Endodermal cell (in vitro differentiated cells): Measurements from ENCODE around the gene EPHX1. TPM values are rescaled to one million over a fixed set of nuclear protein-coding genes. Genes with fewer than 3 reads are reported as not detected.

Experiments
- DNase-seq: peaks from one replicate; pipeline ENCODE4 v3.0.0-alpha.2; 2017
- H3K27ac ChIP-seq: 2 replicates; pipeline ENCODE4 v1.5.1; 2013; ENCODE audit warnings: mild to moderate bottlenecking, low read depth, low read length, moderate library complexity
- H3K27me3 ChIP-seq: 2 replicates; pipeline ENCODE4 v1.6.1; 2013; ENCODE audit warnings: mild to moderate bottlenecking, low read length, moderate library complexity; ENCODE audit not compliant: insufficient read depth, control insufficient read depth, poor library complexity, severe bottlenecking
- H3K36me3 ChIP-seq: 2 replicates; pipeline ENCODE4 v1.7.0; 2013; ENCODE audit warnings: mild to moderate bottlenecking, low read length, moderate library complexity; ENCODE audit not compliant: control insufficient read depth, insufficient read depth
- H3K4me1 ChIP-seq: one replicate; pipeline ENCODE4 v1.7.0; 2013; ENCODE audit warnings: low read length; ENCODE audit not compliant: control insufficient read depth, insufficient read depth
- H3K4me3 ChIP-seq: 2 replicates; pipeline ENCODE4 v1.5.1; 2013; ENCODE audit warnings: mild to moderate bottlenecking, low read length, moderate library complexity
- H3K9ac ChIP-seq: 2 replicates; pipeline ENCODE4 v1.6.1; 2013; ENCODE audit warnings: mild to moderate bottlenecking, low read length, moderate library complexity; ENCODE audit not compliant: poor library complexity, severe bottlenecking; ENCODE audit errors: extremely low read depth
- H3K9me3 ChIP-seq: 2 replicates; pipeline ENCODE4 v1.6.1; 2013; ENCODE audit warnings: mild to moderate bottlenecking, low read length, moderate library complexity; ENCODE audit not compliant: control insufficient read depth
- H3K27ac Mint-ChIP-seq: 2 replicates; pipeline ENCODE4 v1.8.0; 2020; ENCODE audit warnings: mixed read lengths
- H3K27me3 Mint-ChIP-seq: 2 replicates; pipeline ENCODE4 v1.8.0; 2021; ENCODE audit warnings: mild to moderate bottlenecking, mixed read lengths; ENCODE audit not compliant: insufficient read depth
- H3K36me3 Mint-ChIP-seq: 2 replicates; pipeline ENCODE4 v1.8.0; 2020; ENCODE audit warnings: low read depth, mixed read lengths
- H3K4me1 Mint-ChIP-seq: 2 replicates; pipeline ENCODE4 v1.8.0; 2020; ENCODE audit warnings: mixed read lengths
- H3K4me3 Mint-ChIP-seq: 2 replicates; pipeline ENCODE4 v1.8.0; 2020; ENCODE audit warnings: mild to moderate bottlenecking, moderate library complexity, mixed read lengths
- H3K9me3 Mint-ChIP-seq: 2 replicates; pipeline ENCODE4 v1.8.0; 2020; ENCODE audit warnings: mild to moderate bottlenecking, mixed read lengths
- CTCF ChIP-seq: fragments of 200-600 bp; sonication (generic); conservative IDR thresholded peaks from 2 replicates; pipeline ENCODE4 v1.5.0; 2021; ENCODE audit warnings: antibody characterized with exemption, mild to moderate bottlenecking
- WGBS, 2 experiments: methylation state at CpG; one replicate each; pipeline versions ENCODE4 v1.1.5 to v1.1.7; 2013; ENCODE audit warnings: missing lambda C conversion rate in 2 of 2, mixed read lengths in 1 of 2; ENCODE audit not compliant: insufficient coverage in 1 of 2, insufficient read length in 1 of 2; 5-methylcytosine and 5-hydroxymethylcytosine counted together
- total RNA-seq, 2 donors: library from RNA; stranded (reverse); fragmentation: NEBNext Ultra II Directional in 1 of 2; extraction: Animal tissue kit (Norgen Biotek cat#: 25700) in 1 of 2; gene quantifications; 2 replicates in 1 of 2; 3 replicates in 1 of 2; pipeline ENCODE4 v1.2.1, GENCODE V29; 2021

Gene EPHX1
- total RNA-seq, 2 donors from 2014 or later, result 49.2 to 84.1 TPM

- Histone ChIP-seq H3K4me1 (peaks cover 12% of the 10 kb centered on the region), H3K27ac (no peak overlapping the region), H3K27me3 (no peaks in the 10 kb centered on the region), H3K36me3 (peaks cover 85% of the 10 kb centered on the region), H3K9ac (no peak overlapping the region), H3K9me3 (no peaks in the 10 kb centered on the region), H3K4me3 (no peak overlapping the region)
- H3K27ac Mint-ChIP-seq, result peak overlapping the region; percentile 4
- no peaks in the 10 kb centered on the region for H3K27me3 Mint-ChIP-seq
- peaks cover 28% of the 10 kb centered on the region for H3K4me1 Mint-ChIP-seq
- no peak for DNase-seq
- H3K36me3 Mint-ChIP-seq, result peaks cover 69% of the 10 kb centered on the region
- TF ChIP-seq CTCF, result no peak
- H3K9me3 Mint-ChIP-seq, result no peaks in the 10 kb centered on the region
- no peak overlapping the region for H3K4me3 Mint-ChIP-seq
- WGBS, 2 experiments, result 94 to 98% methylated on average over 8 to 11 of the region's 11 CpGs
Measured at GRCh38 chr1:225874431-225874830, 64.5 kb downstream of the EPHX1 start.

- 90 to 96% methylated on average over 9 to 12 of the region's 12 CpGs for WGBS, 2 experiments
- Histone ChIP-seq H3K36me3 (peaks cover 87% of the 10 kb centered on the region), H3K4me1 (peaks cover 20% of the 10 kb centered on the region), H3K9ac (no peak overlapping the region), H3K27me3 (no peaks in the 10 kb centered on the region), H3K4me3 (no peak overlapping the region), H3K9me3 (no peaks in the 10 kb centered on the region), H3K27ac (no peak overlapping the region)
- Mint-ChIP-seq H3K9me3 (no peaks in the 10 kb centered on the region), H3K27me3 (no peaks in the 10 kb centered on the region), H3K27ac (peak overlapping the region; percentile 72), H3K4me1 (peaks cover 36% of the 10 kb centered on the region), H3K4me3 (no peak overlapping the region), H3K36me3 (peaks cover 64% of the 10 kb centered on the region)
- TF ChIP-seq CTCF, result no peak
- no peak for DNase-seq
Measured at GRCh38 chr1:225875044-225875815, 65.3 kb downstream of the EPHX1 start.

GRCh38 chr1:225876900-225877510 is 67.1 kb downstream of the EPHX1 start:
- no peaks in the 10 kb centered on the region for H3K9me3 Mint-ChIP-seq
- WGBS, 2 experiments, result 95 to 97% methylated on average over 10 to 12 of the region's 12 CpGs
- H3K4me3 ChIP-seq, result no peak overlapping the region
- H3K27me3 Mint-ChIP-seq, result no peaks in the 10 kb centered on the region
- TF ChIP-seq CTCF, result no peak
- peaks cover 46% of the 10 kb centered on the region for H3K36me3 Mint-ChIP-seq
- H3K27ac ChIP-seq, result no peak overlapping the region
- H3K4me3 Mint-ChIP-seq, result no peak overlapping the region
- DNase-seq, result no peak
- peaks cover 27% of the 10 kb centered on the region for H3K4me1 ChIP-seq
- H3K4me1 Mint-ChIP-seq, result peaks cover 48% of the 10 kb centered on the region
- H3K27ac Mint-ChIP-seq, result peak overlapping the region; percentile 12
- H3K27me3 ChIP-seq, result no peaks in the 10 kb centered on the region
- no peaks in the 10 kb centered on the region for H3K9me3 ChIP-seq
- H3K9ac ChIP-seq, result no peak overlapping the region
- peaks cover 74% of the 10 kb centered on the region for H3K36me3 ChIP-seq
